Measurements from ENCODE around the gene MAT2A. TPM values are rescaled to one million over a fixed set of nuclear protein-coding genes. Genes with fewer than 3 reads are reported as not detected.
A peak's percentile ranks its signal among the peaks of the same experiment; 100 is the strongest.

The MAT2A gene
- total and polyA plus RNA-seq, 9 of the 15 experiments (the other 6 are each of a cell fraction or from before 2014, with no cell fraction given), result 130 to 1,027 (median 240) TPM

DNA sequence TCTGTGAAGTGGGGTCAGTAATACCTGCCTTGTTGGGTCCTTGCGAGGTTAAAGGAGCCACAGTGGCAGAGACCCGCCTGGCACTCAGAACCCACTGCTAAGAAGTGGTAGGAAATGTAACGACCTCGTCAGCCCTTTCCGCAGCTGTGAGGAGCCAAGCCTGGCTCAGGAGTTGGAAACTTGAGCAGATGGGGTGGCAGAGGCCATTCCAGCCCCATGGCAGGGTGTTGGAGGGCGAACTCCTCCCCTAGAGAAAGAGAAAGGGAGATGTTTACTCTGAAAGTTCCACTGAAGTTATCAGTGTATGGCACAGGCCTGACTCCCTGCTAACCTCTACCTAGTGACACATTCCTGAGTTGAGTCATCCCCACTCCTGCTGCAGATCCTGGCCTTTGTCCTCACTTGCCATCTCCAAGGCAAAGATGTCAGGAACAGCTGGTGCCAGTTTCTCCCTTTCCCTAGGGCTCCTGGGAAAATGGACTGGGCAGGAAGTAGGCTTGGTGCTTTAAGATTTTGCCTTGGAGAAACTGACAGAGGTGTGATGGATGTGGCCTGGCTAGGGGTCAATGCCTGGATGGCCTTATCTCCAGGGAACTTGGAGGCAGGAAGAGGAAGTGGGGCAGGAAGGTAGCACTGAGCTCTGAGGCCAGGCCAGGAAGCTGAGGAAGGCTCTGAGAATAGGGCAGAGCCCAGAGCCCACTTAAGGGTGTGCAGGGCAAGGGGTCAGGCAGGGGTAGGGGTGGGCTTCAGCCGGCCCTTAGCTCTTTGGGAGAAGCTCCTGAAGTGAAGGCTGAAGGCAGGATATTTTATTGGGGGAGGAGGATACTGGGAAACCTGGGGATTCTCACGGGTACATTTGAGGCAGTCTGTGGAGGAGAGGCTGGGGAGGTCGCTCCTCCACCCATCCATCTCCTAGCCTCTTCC lies 46.2 kb downstream of the MAT2A start (continued):
- TF ChIP-seq ASH1L (IDR thresholded peaks at IDR 0.05; ENCODE audit: borderline replicate concordance, low read depth, partially characterized antibody) (no peak), RBM14 (IDR thresholded peaks at IDR 0.05; ENCODE audit: borderline replicate concordance, insufficient read depth, low read depth, low read length) (no peak), DMBX1 (CRISPR knock-in tag; IDR thresholded peaks at IDR 0.05; ENCODE audit: borderline replicate concordance) (0 out of 2 replicates have a peak, but pooled peaks have one; percentile 68), POLR2A (conservative IDR thresholded peaks at IDR 0.05) (0 out of 2 replicates have a peak, but pooled peaks have one; percentile 37), ZMIZ1 (IDR thresholded peaks at IDR 0.05; ENCODE audit: low read depth in 2 of 2, low read length in 2 of 2) (0 out of 4 replicates have a peak, but pooled peaks of 1 of the 2 experiments have one; percentile 41), ESRRA (IDR thresholded peaks at IDR 0.05; ENCODE audit: borderline replicate concordance, low read depth) (no peak; the same call in 1 of the 2 replicates), ESRRB (CRISPR knock-in tag; IDR thresholded peaks at IDR 0.05; ENCODE audit: borderline replicate concordance) (no peak), TCF15 (CRISPR knock-in tag; IDR thresholded peaks at IDR 0.05) (no peak), FOXJ2 (tag; IDR thresholded peaks at IDR 0.05) (no peak), MYC (IDR thresholded peaks at IDR 0.05; ENCODE audit: low read depth, low read length) (0 out of 2 replicates have a peak, but pooled peaks have one; percentile 21), MYC (CRISPR knock-in tag; IDR thresholded peaks at IDR 0.05; ENCODE audit: borderline replicate concordance, low read depth) (no peak), NFYB (IDR thresholded peaks at IDR 0.05; ENCODE audit: extremely low read depth, insufficient read length) (no peak), CBFA2T3 (IDR thresholded peaks at IDR 0.05) (peak; percentile 87), SMARCE1 (IDR thresholded peaks at IDR 0.05) (peak; percentile 95), SMAD2 (IDR thresholded peaks at IDR 0.05; ENCODE audit: low read depth, low read length) (no peak), ZNF12 (CRISPR knock-in tag; IDR thresholded peaks at IDR 0.05) (no peak), SLC30A9 (CRISPR knock-in tag; IDR thresholded peaks at IDR 0.05) (no peak), ZKSCAN8 (CRISPR knock-in tag; IDR thresholded peaks at IDR 0.05) (peak; percentile 61; the same call in 1 of the 2 replicates), NFXL1 (CRISPR knock-in tag; IDR thresholded peaks at IDR 0.05) (no peak)
- TF ChIP-seq, protein P1, sequence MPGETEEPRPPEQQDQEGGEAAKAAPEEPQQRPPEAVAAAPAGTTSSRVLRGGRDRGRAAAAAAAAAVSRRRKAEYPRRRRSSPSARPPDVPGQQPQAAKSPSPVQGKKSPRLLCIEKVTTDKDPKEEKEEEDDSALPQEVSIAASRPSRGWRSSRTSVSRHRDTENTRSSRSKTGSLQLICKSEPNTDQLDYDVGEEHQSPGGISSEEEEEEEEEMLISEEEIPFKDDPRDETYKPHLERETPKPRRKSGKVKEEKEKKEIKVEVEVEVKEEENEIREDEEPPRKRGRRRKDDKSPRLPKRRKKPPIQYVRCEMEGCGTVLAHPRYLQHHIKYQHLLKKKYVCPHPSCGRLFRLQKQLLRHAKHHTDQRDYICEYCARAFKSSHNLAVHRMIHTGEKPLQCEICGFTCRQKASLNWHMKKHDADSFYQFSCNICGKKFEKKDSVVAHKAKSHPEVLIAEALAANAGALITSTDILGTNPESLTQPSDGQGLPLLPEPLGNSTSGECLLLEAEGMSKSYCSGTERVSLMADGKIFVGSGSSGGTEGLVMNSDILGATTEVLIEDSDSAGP (CRISPR knock-in tag; IDR thresholded peaks at IDR 0.05), result no peak
- TF ChIP-seq, protein P2, sequence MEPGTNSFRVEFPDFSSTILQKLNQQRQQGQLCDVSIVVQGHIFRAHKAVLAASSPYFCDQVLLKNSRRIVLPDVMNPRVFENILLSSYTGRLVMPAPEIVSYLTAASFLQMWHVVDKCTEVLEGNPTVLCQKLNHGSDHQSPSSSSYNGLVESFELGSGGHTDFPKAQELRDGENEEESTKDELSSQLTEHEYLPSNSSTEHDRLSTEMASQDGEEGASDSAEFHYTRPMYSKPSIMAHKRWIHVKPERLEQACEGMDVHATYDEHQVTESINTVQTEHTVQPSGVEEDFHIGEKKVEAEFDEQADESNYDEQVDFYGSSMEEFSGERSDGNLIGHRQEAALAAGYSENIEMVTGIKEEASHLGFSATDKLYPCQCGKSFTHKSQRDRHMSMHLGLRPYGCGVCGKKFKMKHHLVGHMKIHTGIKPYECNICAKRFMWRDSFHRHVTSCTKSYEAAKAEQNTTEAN (CRISPR knock-in tag; IDR thresholded peaks at IDR 0.05), result no peak

All from K562 (cell line).